ENCODE data around the gene HAGHL. TPM values are rescaled to one million over a fixed set of nuclear protein-coding genes. Genes with fewer than 3 reads are reported as not detected.

HAGHL gene
- total RNA-seq, 1 donor from 2014 or later: 17.7 TPM

DNA sequence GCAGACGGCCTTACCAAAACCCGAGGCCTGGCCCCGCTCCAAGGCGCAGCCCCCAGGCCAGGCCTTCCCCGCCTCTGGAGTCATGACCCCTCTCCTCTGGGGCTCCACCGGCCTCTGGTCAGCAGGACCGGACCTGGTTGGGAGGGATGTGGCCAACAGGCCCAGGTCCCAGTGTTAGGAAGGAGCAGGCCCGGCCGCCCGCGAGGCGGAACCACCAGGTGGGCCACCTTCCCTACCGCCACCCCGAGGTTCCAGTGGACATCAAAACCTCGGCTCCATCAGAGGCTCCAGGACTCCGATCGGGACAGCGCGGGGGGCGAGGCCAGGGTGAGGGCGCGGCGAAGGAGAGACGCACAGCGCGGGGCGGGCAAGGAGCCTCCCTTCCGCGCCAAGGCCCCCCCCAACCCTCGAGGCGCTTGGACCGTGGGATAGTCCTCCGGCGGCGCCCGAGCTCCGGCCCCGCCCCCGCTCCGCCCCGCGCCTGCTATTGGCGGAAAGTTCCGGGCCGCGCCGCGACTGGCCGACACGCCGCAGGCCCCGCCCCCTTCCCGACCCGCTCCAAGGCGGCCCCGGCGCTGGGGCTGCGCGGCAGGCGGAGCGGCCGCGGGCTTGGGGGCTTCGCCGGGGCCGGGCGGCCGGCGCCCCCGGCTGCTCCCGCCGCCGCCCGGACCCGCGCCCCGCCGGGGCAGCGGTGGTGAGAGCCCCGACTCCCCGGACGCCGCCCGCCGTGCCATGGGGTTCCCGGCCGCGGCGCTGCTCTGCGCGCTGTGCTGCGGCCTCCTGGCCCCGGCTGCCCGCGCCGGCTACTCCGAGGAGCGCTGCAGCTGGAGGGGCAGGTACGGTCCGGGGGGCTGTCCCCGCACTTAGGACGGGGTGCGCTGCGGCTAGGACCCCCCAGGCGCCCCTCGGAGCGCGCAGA is 12.1 kb upstream of the HAGHL start, which contains the start of gene METRN:
Gene METRN (plus strand): TSS at position 561 of the 919 bp plus-strand sequence. CDS start 172 bp downstream, at position 733.
- H3K36me3 ChIP-seq (ENCODE audit: control insufficient read depth, insufficient read depth, low read length): no peaks in the 10 kb centered on the region
- peaks cover 16% of the 10 kb centered on the region for H3K27me3 ChIP-seq (ENCODE audit: control insufficient read depth, insufficient read depth, low read length)
- peak within 1 kb of the TSS; percentile 55 for H3K4me3 ChIP-seq (ENCODE audit: low read depth, low read length)
- DNase-seq (ENCODE audit: low read depth): no peak
- TF ChIP-seq, protein P1, sequence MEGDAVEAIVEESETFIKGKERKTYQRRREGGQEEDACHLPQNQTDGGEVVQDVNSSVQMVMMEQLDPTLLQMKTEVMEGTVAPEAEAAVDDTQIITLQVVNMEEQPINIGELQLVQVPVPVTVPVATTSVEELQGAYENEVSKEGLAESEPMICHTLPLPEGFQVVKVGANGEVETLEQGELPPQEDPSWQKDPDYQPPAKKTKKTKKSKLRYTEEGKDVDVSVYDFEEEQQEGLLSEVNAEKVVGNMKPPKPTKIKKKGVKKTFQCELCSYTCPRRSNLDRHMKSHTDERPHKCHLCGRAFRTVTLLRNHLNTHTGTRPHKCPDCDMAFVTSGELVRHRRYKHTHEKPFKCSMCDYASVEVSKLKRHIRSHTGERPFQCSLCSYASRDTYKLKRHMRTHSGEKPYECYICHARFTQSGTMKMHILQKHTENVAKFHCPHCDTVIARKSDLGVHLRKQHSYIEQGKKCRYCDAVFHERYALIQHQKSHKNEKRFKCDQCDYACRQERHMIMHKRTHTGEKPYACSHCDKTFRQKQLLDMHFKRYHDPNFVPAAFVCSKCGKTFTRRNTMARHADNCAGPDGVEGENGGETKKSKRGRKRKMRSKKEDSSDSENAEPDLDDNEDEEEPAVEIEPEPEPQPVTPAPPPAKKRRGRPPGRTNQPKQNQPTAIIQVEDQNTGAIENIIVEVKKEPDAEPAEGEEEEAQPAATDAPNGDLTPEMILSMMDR (IDR thresholded peaks at IDR 0.05; ENCODE audit: insufficient read depth, low read length, poor library complexity, severe bottlenecking): no peak

DNA sequence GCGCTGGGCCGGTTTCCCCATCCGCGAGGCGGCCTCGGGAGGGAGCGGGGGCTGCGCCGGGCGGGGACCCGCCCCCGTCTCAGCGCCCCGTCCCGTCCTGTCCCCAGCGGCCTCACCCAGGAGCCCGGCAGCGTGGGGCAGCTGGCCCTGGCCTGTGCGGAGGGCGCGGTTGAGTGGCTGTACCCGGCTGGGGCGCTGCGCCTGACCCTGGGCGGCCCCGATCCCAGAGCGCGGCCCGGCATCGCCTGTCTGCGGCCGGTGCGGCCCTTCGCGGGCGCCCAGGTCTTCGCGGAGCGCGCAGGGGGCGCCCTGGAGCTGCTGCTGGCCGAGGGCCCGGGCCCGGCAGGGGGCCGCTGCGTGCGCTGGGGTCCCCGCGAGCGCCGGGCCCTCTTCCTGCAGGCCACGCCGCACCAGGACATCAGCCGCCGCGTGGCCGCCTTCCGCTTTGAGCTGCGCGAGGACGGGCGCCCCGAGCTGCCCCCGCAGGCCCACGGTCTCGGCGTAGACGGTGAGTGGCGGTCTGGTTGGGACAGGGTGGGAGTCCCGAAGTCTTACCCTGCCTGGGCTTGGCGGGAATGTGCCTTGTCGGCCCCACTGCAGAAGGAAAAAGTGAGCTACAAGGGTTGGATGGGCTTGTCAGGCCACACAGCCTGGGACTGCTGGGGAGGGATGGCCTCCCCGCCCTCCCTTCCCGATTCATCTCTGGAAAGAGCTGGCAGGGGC is 11.3 kb upstream of the HAGHL start:
- H3K27me3 ChIP-seq (ENCODE audit: control insufficient read depth, insufficient read depth, low read length): peaks cover 8% of the 10 kb centered on the region
- peak overlapping the region; percentile 55 for H3K4me3 ChIP-seq (ENCODE audit: low read depth, low read length)
- TF ChIP-seq, protein P1 (IDR thresholded peaks at IDR 0.05; ENCODE audit: insufficient read depth, low read length, poor library complexity, severe bottlenecking): no peak
- no peak for DNase-seq (ENCODE audit: low read depth)
- H3K36me3 ChIP-seq (ENCODE audit: control insufficient read depth, insufficient read depth, low read length): no peaks in the 10 kb centered on the region

DNA sequence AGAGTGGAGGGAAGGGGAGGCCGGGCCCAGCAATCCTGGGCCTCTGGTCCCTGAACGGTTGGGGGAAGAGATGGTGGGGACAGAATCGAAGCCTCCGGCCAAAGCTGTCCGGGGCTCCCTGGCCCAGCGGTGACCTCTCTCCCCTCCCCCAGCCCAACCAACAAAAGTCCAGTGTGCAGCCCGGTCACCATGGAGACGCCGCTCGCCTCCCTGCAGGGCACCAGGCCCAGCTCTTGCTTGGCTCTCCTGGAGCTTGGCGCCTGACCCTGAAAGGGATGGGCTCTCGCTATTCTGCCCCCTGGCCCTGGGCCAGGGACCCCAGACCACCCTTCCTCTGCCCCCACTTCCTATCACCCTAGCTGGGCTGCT is 10.7 kb upstream of the HAGHL start:
- no peak for DNase-seq (ENCODE audit: low read depth)
- H3K36me3 ChIP-seq (ENCODE audit: control insufficient read depth, insufficient read depth, low read length): no peaks in the 10 kb centered on the region
- peaks cover 2% of the 10 kb centered on the region for H3K27me3 ChIP-seq (ENCODE audit: control insufficient read depth, insufficient read depth, low read length)
- TF ChIP-seq, protein P1 (IDR thresholded peaks at IDR 0.05; ENCODE audit: insufficient read depth, low read length, poor library complexity, severe bottlenecking): no peak
- H3K4me3 ChIP-seq (ENCODE audit: low read depth, low read length): peak overlapping the region; percentile 55

DNA sequence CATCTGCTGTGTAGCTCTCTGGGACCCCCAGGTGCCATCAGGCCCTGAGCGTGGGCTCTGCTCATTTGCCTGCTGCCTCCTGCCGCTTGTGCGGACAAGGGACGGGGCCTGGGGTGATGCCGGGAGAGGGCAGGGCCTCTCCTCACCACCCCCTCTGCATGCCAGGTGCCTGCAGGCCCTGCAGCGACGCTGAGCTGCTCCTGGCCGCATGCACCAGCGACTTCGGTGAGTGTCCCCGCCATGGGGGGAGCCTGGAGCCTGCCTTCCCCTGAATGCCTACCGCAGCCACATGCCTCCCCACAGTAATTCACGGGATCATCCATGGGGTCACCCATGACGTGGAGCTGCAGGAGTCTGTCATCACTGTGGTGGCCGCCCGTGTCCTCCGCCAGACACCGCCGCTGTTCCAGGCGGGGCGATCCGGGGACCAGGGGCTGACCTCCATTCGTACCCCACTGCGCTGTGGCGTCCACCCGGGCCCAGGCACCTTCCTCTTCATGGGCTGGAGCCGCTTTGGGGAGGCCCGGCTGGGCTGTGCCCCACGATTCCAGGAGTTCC is 10.1 kb upstream of the HAGHL start:
- H3K27me3 ChIP-seq (ENCODE audit: control insufficient read depth, insufficient read depth, low read length): no peaks in the 10 kb centered on the region
- no peak overlapping the region for H3K4me3 ChIP-seq (ENCODE audit: low read depth, low read length)
- no peak for DNase-seq (ENCODE audit: low read depth)
- H3K36me3 ChIP-seq (ENCODE audit: control insufficient read depth, insufficient read depth, low read length): no peaks in the 10 kb centered on the region
- TF ChIP-seq, protein P1 (IDR thresholded peaks at IDR 0.05; ENCODE audit: insufficient read depth, low read length, poor library complexity, severe bottlenecking): no peak

DNA sequence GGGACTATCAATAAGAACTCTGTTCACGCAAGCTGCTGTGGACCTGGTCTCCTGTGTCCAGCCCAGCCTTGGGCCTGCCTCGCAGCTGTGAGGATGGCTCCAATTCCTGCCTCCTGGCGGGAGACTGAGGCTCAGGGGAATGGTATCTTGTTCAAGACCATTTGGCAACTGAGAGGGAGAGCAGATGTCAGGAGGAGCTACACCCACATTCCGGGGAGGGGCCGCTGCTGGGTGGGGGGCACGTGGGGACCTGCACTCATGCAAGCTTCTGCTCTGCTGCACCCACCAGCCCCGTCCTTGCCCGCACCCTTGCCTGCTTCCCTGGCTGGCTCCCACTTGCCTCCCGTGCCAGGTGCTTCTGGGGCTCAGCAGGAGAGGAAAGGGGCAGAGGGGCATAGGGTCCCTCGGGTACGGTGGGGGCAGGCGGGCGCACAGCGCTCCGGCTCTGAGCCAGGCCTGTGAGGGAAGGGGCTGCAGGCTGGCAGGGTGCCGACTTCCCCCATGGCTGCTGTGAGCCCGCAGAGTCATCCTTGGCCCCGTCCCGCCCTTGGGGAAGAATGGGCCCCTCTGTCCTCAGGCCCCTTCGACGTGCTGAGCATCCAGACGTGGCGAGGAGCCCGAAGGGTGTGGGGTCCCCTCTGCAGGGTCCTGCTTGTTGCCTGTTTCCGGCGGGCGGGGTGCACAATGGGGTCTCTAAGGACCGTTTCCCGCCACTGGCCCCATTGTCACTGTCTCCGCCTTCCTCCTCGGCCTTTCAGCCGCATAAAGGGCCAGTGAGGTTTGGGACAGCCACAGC is 9.3 kb upstream of the HAGHL start:
- TF ChIP-seq, protein P1 (IDR thresholded peaks at IDR 0.05; ENCODE audit: insufficient read depth, low read length, poor library complexity, severe bottlenecking): no peak
- no peak overlapping the region for H3K4me3 ChIP-seq (ENCODE audit: low read depth, low read length)
- no peak for DNase-seq (ENCODE audit: low read depth)
- H3K36me3 ChIP-seq (ENCODE audit: control insufficient read depth, insufficient read depth, low read length): no peaks in the 10 kb centered on the region
- H3K27me3 ChIP-seq (ENCODE audit: control insufficient read depth, insufficient read depth, low read length): no peaks in the 10 kb centered on the region
